ENCODE measurements around the gene SHBG.
A peak's percentile ranks its signal among the peaks of the same experiment; 100 is the strongest.
"Not testable (repeated sequence)": the region's sequence is repeated elsewhere in the genome, so short reads cannot be mapped to it uniquely, and the experiment has no call there.

Gene SHBG

DNA sequence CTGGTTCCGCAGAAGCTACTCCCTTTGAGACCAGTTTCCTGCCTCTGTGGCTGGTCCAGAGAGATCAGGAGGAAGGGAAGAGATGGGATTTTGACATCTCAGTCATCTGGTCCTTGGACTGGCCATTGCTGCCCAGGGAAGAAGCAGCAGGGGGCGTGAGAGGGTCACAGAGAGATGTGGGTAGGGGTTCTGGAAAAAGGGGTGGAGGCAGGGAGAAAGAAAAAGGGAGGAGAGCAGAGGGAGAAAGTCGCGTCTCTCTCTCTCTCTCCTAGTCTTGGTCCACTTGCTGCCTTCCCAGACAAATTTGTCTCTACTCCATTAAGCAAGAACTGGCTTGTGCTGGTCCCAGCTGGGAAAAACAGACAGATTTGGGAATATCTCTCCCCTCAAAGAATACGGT, 4.4 kb downstream of the SHBG start:
- TF ChIP-seq CTCF (IDR thresholded peaks at IDR 0.05; ENCODE audit: insufficient read depth, low read length, poor library complexity, severe bottlenecking): peak; percentile 42
- H3K36me3 ChIP-seq (ENCODE audit: control insufficient read depth, insufficient read depth, low read length): no peaks in the 10 kb centered on the region
- DNase-seq (ENCODE audit: extremely low read depth, insufficient read length): no peak
- no peak overlapping the region for H3K4me3 ChIP-seq (replicated peaks; ENCODE audit: low read depth, low read length)
- H3K27me3 ChIP-seq (replicated peaks; ENCODE audit: control insufficient read depth, insufficient read depth, low read length): no peaks in the 10 kb centered on the region

DNA sequence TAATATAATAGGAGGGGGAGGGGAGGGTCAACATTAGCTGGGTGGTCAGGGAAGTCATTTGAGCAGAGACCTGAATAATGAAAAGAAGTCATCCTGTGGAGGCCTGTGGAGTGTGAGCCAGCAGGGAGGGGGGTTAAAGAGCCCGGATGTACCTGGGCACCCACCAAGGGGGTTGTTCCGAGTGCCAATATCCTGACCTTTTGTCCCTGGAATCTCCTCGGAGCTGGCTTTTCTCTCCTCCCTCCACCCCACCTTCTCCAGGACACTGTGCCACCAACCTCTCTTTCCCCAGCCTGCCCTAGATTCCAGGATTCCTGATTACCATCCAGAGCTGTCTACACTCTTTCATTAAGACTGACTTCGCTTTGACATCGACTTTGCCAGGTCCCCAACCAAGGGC, 6.2 kb downstream of the SHBG start:
- no peak for DNase-seq (ENCODE audit: extremely low read depth, insufficient read length)
- H3K4me3 ChIP-seq (replicated peaks; ENCODE audit: low read depth, low read length): no peak overlapping the region
- no peaks in the 10 kb centered on the region for H3K27me3 ChIP-seq (replicated peaks; ENCODE audit: control insufficient read depth, insufficient read depth, low read length)
- H3K36me3 ChIP-seq (ENCODE audit: control insufficient read depth, insufficient read depth, low read length): no peaks in the 10 kb centered on the region
- no peak for TF ChIP-seq CTCF (IDR thresholded peaks at IDR 0.05; ENCODE audit: insufficient read depth, low read length, poor library complexity, severe bottlenecking)

- no peaks in the 10 kb centered on the region for H3K36me3 ChIP-seq (ENCODE audit: control insufficient read depth, insufficient read depth, low read length)
- DNase-seq (ENCODE audit: extremely low read depth, insufficient read length): no peak
- H3K4me3 ChIP-seq (replicated peaks; ENCODE audit: low read depth, low read length): no peak overlapping the region
- no peak for TF ChIP-seq CTCF (IDR thresholded peaks at IDR 0.05; ENCODE audit: insufficient read depth, low read length, poor library complexity, severe bottlenecking)
- no peaks in the 10 kb centered on the region for H3K27me3 ChIP-seq (replicated peaks; ENCODE audit: control insufficient read depth, insufficient read depth, low read length)
These were observed 10.8 kb downstream of the SHBG start for GRCh38 chr17:7640783-7641182.

- DNase-seq (ENCODE audit: extremely low read depth, insufficient read length); H3K27me3 ChIP-seq (replicated peaks; ENCODE audit: control insufficient read depth, insufficient read depth, low read length); H3K36me3 ChIP-seq (ENCODE audit: control insufficient read depth, insufficient read depth, low read length); H3K4me3 ChIP-seq (replicated peaks; ENCODE audit: low read depth, low read length): not testable (repeated sequence)
These were observed 11.7 kb downstream of the SHBG start for GRCh38 chr17:7641635-7642034.

- Histone ChIP-seq H3K27me3 (replicated peaks; ENCODE audit: control insufficient read depth, insufficient read depth, low read length) (no peaks in the 10 kb centered on the region; the same call in 1 of the 2 replicates), H3K4me3 (replicated peaks; ENCODE audit: low read depth, low read length) (no peak overlapping the region), H3K36me3 (ENCODE audit: control insufficient read depth, insufficient read depth, low read length) (no peaks in the 10 kb centered on the region)
- TF ChIP-seq CTCF (IDR thresholded peaks at IDR 0.05; ENCODE audit: insufficient read depth, low read length, poor library complexity, severe bottlenecking): no peak
- no peak for DNase-seq (ENCODE audit: extremely low read depth, insufficient read length)
These were observed 14.8 kb downstream of the SHBG start for GRCh38 chr17:7644775-7645174.

DNA sequence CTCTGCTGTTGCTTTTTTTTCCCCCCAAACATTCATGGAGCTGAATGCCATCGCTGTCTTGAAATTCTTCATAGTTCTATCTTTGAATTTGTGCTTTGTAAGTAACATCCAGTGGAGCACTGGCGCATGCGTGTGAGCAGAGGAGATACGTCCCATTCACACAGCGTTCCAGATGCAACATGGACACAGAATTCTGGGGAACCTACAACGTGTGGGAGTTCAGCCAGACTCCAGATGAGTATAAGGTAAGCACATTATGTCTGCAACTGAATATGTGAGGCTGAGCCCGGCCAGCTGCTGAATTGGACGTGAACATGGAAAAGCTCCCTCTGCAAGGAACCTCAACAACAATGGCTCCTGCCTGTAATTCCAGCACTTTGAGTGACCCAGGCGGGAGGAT, 16.5 kb downstream of the SHBG start:
- DNase-seq (ENCODE audit: extremely low read depth, insufficient read length): no peak
- no peak for TF ChIP-seq CTCF (IDR thresholded peaks at IDR 0.05; ENCODE audit: insufficient read depth, low read length, poor library complexity, severe bottlenecking)
- H3K36me3 ChIP-seq (ENCODE audit: control insufficient read depth, insufficient read depth, low read length): no peaks in the 10 kb centered on the region
- peaks cover 3% of the 10 kb centered on the region; the same call in 1 of the 2 replicates for H3K27me3 ChIP-seq (replicated peaks; ENCODE audit: control insufficient read depth, insufficient read depth, low read length)
- H3K4me3 ChIP-seq (replicated peaks; ENCODE audit: low read depth, low read length): no peak overlapping the region
